ENCODE results near the gene ASB3. TPM values are rescaled to one million over a fixed set of nuclear protein-coding genes. Genes with fewer than 3 reads are reported as not detected.

Gene ASB3
- total RNA-seq, 1 donor from 2014 or later, result 36.6 TPM

DNA sequence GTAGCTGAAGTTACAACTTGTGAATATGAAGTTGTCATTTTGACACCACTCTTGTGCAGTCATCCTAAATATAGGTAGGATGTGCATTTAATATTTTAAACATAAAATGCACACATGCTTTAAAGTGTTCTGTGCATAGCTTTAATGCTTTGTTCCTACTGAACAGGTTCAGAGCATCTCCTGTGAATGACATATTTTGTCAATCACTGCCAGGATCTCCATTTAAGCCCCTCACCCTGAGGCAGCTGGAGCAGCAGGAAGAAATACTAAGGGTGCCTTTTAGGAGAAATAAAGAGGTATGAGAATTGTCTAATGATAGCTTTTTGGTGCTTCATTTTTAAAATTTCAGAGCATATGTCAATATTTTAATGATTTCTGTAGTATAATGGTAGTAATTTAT lies 14.8 kb upstream of the ASB3 start:
- TF ChIP-seq, protein P1, sequence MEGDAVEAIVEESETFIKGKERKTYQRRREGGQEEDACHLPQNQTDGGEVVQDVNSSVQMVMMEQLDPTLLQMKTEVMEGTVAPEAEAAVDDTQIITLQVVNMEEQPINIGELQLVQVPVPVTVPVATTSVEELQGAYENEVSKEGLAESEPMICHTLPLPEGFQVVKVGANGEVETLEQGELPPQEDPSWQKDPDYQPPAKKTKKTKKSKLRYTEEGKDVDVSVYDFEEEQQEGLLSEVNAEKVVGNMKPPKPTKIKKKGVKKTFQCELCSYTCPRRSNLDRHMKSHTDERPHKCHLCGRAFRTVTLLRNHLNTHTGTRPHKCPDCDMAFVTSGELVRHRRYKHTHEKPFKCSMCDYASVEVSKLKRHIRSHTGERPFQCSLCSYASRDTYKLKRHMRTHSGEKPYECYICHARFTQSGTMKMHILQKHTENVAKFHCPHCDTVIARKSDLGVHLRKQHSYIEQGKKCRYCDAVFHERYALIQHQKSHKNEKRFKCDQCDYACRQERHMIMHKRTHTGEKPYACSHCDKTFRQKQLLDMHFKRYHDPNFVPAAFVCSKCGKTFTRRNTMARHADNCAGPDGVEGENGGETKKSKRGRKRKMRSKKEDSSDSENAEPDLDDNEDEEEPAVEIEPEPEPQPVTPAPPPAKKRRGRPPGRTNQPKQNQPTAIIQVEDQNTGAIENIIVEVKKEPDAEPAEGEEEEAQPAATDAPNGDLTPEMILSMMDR (IDR thresholded peaks at IDR 0.05; ENCODE audit: unreplicated experiment), result no peak
- DNase-seq (ENCODE audit: low spot score in 2 of 2, unreplicated experiment in 2 of 2), result no peak
- no peak overlapping the region for H3K27ac Mint-ChIP-seq
- no peaks in the 10 kb centered on the region for H3K27me3 Mint-ChIP-seq (ENCODE audit: low read depth)
- no peak overlapping the region for H3K4me3 Mint-ChIP-seq
- peaks cover 5% of the 10 kb centered on the region for H3K4me1 Mint-ChIP-seq
- H3K36me3 Mint-ChIP-seq, result peaks cover 23% of the 10 kb centered on the region
- H3K9me3 Mint-ChIP-seq, result no peaks in the 10 kb centered on the region

DNA sequence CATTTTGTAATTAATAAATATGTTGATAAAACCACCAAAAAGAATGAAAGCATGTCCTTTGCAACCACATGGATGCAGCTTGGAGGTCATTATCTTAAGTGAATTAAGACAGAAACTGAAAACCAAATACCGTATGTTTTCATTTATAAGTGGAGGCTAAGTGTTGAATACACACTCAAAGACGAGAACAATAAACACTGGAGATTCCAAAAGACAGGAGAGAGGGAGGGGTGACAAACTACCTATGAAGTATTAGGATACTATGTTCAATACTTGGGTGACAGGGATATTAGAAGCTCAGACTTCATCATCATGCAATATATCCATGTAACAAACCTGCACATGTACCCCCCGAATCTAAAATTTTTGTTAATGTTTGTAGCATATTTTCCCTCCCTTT lies 7.1 kb upstream of the ASB3 start:
- TF ChIP-seq, protein P1 (IDR thresholded peaks at IDR 0.05; ENCODE audit: unreplicated experiment), result no peak
- H3K36me3 Mint-ChIP-seq, result peaks cover 8% of the 10 kb centered on the region
- DNase-seq (ENCODE audit: low spot score in 2 of 2, unreplicated experiment in 2 of 2), result no peak
- H3K27me3 Mint-ChIP-seq (ENCODE audit: low read depth), result no peaks in the 10 kb centered on the region
- no peaks in the 10 kb centered on the region for H3K4me1 Mint-ChIP-seq
- H3K27ac Mint-ChIP-seq, result no peak overlapping the region
- no peak overlapping the region for H3K4me3 Mint-ChIP-seq
- H3K9me3 Mint-ChIP-seq, result no peaks in the 10 kb centered on the region

DNA sequence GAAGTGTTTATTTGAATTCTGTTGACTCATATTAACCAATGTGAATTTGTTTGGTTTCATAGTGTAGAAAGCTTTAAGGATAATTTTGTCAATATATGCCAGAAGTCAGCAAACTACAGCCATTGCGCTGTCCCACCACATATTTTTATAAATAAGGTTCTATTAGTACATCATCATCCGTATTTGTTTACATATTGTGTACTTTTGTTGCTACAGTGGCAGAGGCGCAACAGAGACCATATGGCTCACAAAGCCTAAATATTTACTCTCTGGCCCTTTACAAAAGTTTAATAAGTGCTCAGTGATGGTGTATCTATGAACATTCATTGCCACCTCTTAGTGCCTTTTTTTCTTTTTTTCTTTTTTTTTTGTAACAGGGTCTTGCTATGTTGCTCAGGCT lies 6.5 kb upstream of the ASB3 start:
- TF ChIP-seq, protein P1 (IDR thresholded peaks at IDR 0.05; ENCODE audit: unreplicated experiment), result no peak
- Mint-ChIP-seq H3K27ac (no peak overlapping the region), H3K9me3 (no peaks in the 10 kb centered on the region), H3K36me3 (peaks cover 7% of the 10 kb centered on the region), H3K27me3 (ENCODE audit: low read depth) (no peaks in the 10 kb centered on the region), H3K4me1 (peaks cover 5% of the 10 kb centered on the region), H3K4me3 (no peak overlapping the region)
- no peak for DNase-seq (ENCODE audit: low spot score in 2 of 2, unreplicated experiment in 2 of 2)

DNA sequence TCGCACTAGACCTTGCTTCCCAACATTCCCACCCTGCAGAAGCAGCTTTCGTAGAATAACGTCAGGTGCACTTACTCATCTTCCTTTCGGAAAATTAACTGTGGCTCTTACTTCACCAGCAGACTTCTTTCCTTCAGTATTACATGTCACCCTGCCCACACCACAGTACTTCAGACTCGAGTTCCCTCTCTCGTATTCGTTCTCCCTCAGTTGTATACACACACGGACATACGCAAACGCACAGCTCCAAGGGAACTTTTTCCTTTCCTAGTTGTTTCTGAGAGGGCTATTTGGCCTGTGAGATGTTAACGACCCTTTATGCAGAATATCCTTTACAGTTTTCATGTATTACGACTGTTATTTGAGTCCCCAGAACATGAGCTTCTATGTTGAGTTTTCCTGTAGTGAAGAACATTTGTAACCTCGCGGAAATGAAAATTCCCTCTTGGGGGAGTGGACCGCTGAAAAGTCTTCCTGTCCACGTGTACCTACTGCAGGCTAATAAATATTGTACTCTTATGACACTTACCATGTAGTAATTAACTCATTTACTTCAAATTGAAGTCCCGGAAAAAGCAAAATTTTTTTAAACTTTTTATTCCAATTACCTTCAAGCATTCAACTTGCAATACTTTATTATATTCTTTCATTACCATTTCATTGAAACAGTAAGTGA lies 999 bp upstream of the ASB3 start:
- Mint-ChIP-seq H3K4me3 (peak overlapping the region; percentile 93), H3K9me3 (no peaks in the 10 kb centered on the region), H3K27me3 (ENCODE audit: low read depth) (no peaks in the 10 kb centered on the region), H3K27ac (peak overlapping the region; percentile 93), H3K36me3 (no peaks in the 10 kb centered on the region), H3K4me1 (peaks cover 39% of the 10 kb centered on the region)
- no peak for DNase-seq (ENCODE audit: low spot score in 2 of 2, unreplicated experiment in 2 of 2)
- TF ChIP-seq, protein P1 (IDR thresholded peaks at IDR 0.05; ENCODE audit: unreplicated experiment), result no peak

DNA sequence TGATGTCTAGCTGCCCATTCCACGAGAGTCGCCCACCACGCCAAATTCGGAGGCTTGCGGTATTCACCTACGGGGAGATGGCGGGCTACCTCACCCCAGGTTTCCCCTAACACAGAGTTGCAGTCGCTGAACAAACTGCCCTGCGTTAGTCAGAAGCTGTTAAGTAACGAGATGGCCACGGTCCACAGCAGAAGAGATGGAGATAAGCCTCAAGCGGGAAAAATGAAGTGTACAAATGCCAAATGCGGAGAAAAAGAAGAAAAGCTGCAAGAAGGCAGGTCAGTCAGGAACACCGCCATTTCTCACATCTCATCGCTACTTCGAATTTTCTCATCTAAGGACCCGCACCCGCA lies 425 bp downstream of the ASB3 start:
- H3K36me3 Mint-ChIP-seq, result no peaks in the 10 kb centered on the region
- H3K4me3 Mint-ChIP-seq, result peak overlapping the region; percentile 93
- H3K9me3 Mint-ChIP-seq, result no peaks in the 10 kb centered on the region
- DNase-seq (ENCODE audit: low spot score in 2 of 2, unreplicated experiment in 2 of 2), result peak in 1 of 2 experiments; percentile 47
- no peaks in the 10 kb centered on the region for H3K27me3 Mint-ChIP-seq (ENCODE audit: low read depth)
- TF ChIP-seq, protein P1 (IDR thresholded peaks at IDR 0.05; ENCODE audit: unreplicated experiment), result no peak
- H3K4me1 Mint-ChIP-seq, result peaks cover 43% of the 10 kb centered on the region
- H3K27ac Mint-ChIP-seq, result peak overlapping the region; percentile 97

All from mesothelial cell of epicardium (in vitro differentiated cells).